Renal pelvis (tissue), 4 donors: ENCODE results near the gene ZNF454. TPM values are rescaled to one million over a fixed set of nuclear protein-coding genes. Genes with fewer than 3 reads are reported as not detected.

Experiments
- DNase-seq: peaks from one replicate; pipeline ENCODE4 v3.0.0-alpha.2; 2013
- polyA plus RNA-seq, 3 donors: library from polyadenylated mRNA; unstranded; fragments of 120-200 nt; gene quantifications; one replicate each; pipeline ENCODE4 v1.2.1, GENCODE V29; 2013; ENCODE audit not compliant: insufficient read length in 3 of 3

Gene ZNF454
- polyA plus RNA-seq, 3 donors = 6.0 to 10.3 (median 9.2) TPM

GRCh38 chr5:178992291-178992895, 51.4 kb downstream of the ZNF454 start:
- no peak for DNase-seq

- DNase-seq = no peak
Observed at GRCh38 chr5:178993236-178993765, 52.3 kb downstream of the ZNF454 start.

- no peak for DNase-seq
Observed at GRCh38 chr5:178993955-178994579, 53.1 kb downstream of the ZNF454 start.

GRCh38 chr5:178994580-178995340, 53.8 kb downstream of the ZNF454 start, which contains the start of gene GRM6:
Gene GRM6 (minus strand): TSS chr5:178995320. CDS start chr5:178994944, 376 bp downstream.
- DNase-seq = peak; percentile 21

GRCh38 chr5:178995341-178995690, 54.3 kb downstream of the ZNF454 start:
- no peak for DNase-seq

- no peak for DNase-seq
Observed at GRCh38 chr5:178996156-178996555, 55.2 kb downstream of the ZNF454 start.

GRCh38 chr5:178997191-178997590, 56.2 kb downstream of the ZNF454 start:
- no peak for DNase-seq

GRCh38 chr5:178998441-178998840, 57.4 kb downstream of the ZNF454 start:
- DNase-seq = no peak

- no peak for DNase-seq
Observed at GRCh38 chr5:179006564-179006963, 65.6 kb downstream of the ZNF454 start.

GRCh38 chr5:179008667-179009066, 67.7 kb downstream of the ZNF454 start:
- no peak for DNase-seq

Other genes with a start within 250 kb of the ZNF454 start
- gene ZNF354A, start 210.5 kb upstream of the ZNF454 start, polyA plus RNA-seq = 10 to 100 TPM; 19.0 to 24.3 (median 19.1) TPM
- 10 to 100 TPM; 19.8 to 32.3 (median 28.2) TPM for gene ZNF354B, start 81.2 kb upstream of the ZNF454 start, polyA plus RNA-seq
- 1 to 10 TPM; 6.1 to 8.3 (median 7.7) TPM for gene ZFP2, start 45.3 kb upstream of the ZNF454 start, polyA plus RNA-seq
- gene GRM6, start 54.1 kb downstream of the ZNF454 start, polyA plus RNA-seq = 1 to 10 TPM in 2 of 3 donors, under 1 TPM in 1; 0.74 to 2.1 (median 1.7) TPM
- gene ZNF879, start 82.6 kb downstream of the ZNF454 start, polyA plus RNA-seq = 1 to 10 TPM; 8.0 to 8.6 (median 8.5) TPM
- 10 to 100 TPM; 15.8 to 16.2 (median 15.9) TPM for gene ZNF354C, start 119.2 kb downstream of the ZNF454 start, polyA plus RNA-seq